T-helper 2 cell treated with Interferon-gamma antibody and Interleukin-4, amounts not matched to agents 5 μg/mL and 100 μg/mL, for 36 hours (primary cell): Measurements from ENCODE around the gene C1GALT1.
"Not testable (repeated sequence)": the region's sequence is repeated elsewhere in the genome, so short reads cannot be mapped to it uniquely, and the experiment has no call there.

Experiments used
- DNase-seq: peaks from one replicate; pipeline ENCODE4 v3.0.0; 2021; ENCODE audit warnings: low spot score
- H3K27ac Mint-ChIP-seq: one replicate; pipeline ENCODE4 v1.8.0; 2021; ENCODE audit warnings: mild to moderate bottlenecking, mixed read lengths
- H3K27me3 Mint-ChIP-seq: one replicate; pipeline ENCODE4 v1.8.0; 2021; ENCODE audit warnings: low read depth, mixed read lengths
- H3K36me3 Mint-ChIP-seq: one replicate; pipeline ENCODE4 v1.8.0; 2021; ENCODE audit warnings: low read depth, mixed read lengths
- H3K4me1 Mint-ChIP-seq: one replicate; pipeline ENCODE4 v1.8.0; 2021; ENCODE audit warnings: low read depth, mixed read lengths
- H3K4me3 Mint-ChIP-seq: one replicate; pipeline ENCODE4 v1.8.0; 2022; ENCODE audit warnings: mild to moderate bottlenecking, moderate library complexity, mixed read lengths
- H3K9me3 Mint-ChIP-seq: one replicate; pipeline ENCODE4 v1.8.0; 2021; ENCODE audit warnings: mixed read lengths

Gene C1GALT1

DNA sequence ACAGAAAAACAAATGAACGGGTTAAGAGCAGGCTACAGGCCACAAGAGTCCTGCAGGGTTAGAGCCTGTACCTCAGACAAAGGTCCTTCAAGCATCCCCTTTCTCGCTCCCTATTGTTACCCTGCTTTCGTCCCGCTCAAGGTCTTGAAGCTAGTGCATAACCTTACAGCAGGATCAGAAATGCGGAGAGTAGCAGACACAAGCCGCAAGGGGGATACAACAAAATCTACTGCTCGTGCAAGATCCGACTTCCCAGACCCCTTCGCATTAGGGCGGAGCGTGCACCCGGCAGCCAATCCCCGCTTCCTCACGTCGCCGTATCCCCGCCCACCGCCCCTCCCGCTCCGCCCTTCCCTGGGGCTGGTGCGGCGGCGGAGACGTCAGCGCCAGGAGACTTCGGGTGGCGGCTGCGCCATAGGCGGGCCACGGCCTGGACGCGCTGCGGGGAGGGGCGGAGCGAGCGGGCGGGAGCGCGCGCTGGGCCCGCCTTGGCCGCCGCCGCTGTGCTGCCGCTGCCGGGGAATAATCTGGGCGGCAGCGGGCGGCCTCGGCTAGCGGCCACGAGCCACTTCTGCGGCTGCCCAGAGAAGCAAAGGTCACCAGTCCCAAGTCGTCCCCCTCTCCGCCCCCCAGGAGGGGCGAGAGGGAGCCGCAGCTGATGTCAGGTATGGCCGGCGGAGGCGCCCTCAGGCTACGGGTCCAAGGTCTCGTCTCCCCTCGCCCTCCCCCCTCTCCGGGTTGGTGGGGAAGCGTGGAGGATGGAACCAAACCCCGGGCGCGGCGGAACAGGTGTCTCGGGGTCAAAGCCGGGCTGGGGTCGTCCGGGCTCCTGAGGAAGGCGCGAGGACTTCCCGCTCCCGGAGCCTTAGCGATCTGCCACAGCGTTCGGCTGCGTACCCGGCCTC lies at the start of gene C1GALT1:
C1GALT1 (plus strand) TSS at position 389 of the 905 bp plus-strand sequence. CDS start 51,776 bp downstream, outside the sequence.
- H3K27ac Mint-ChIP-seq = peak within 1 kb of the TSS; percentile 99
- peaks cover 24% of the 10 kb centered on the region for H3K4me1 Mint-ChIP-seq
- H3K36me3 Mint-ChIP-seq = peaks cover 20% of the 10 kb centered on the region
- no peaks in the 10 kb centered on the region for H3K27me3 Mint-ChIP-seq
- H3K4me3 Mint-ChIP-seq = peak within 1 kb of the TSS; percentile 99
- H3K9me3 Mint-ChIP-seq = no peaks in the 10 kb centered on the region
- DNase-seq = peak; percentile 95

DNA sequence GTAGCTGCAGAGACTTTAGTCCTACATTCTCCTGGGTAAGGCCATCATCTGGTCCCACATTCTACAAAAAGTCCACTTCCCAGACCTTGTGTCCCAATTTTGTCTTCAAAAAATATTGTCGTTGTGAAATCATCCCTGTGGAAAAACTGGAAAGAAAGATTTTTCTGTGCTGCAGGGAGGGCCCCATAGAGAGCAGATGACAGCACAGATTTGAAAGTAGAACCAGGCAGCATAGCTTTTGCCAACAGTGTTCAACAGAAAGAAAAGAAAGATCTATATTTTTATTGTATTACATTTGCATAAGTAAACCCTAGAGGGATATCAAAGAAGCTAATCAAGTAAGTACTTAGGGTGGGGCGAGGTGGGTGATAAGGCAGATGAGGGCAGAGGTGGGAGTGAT lies 48.3 kb upstream of the C1GALT1 start:
- no peak for DNase-seq
- Mint-ChIP-seq H3K27me3 (peaks cover 15% of the 10 kb centered on the region), H3K36me3 (peaks cover 1% of the 10 kb centered on the region), H3K9me3 (peaks cover 10% of the 10 kb centered on the region), H3K4me3 (no peak overlapping the region), H3K4me1 (peaks cover 10% of the 10 kb centered on the region), H3K27ac (no peak overlapping the region)

DNA sequence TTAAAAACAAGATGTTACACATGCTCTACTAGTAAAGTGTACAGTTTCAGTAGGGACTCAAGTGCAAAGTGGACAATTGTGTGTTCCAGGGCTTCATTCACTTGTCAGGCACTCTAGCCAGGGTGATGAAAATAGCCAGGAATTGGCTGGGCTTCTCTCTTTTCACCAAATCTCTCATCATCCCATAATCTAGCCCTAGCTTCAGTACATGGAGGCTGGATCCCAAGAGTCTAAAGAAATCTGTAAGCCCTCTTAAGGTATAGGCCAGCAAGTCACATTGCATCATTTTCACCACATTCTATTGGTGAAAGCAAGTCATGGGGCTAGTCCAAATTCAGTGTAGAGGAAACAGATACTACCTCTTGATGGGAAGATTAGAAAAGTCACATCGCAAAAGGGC lies 47.3 kb upstream of the C1GALT1 start:
- Mint-ChIP-seq H3K4me1 (peaks cover 10% of the 10 kb centered on the region), H3K4me3 (no peak overlapping the region), H3K27ac (no peak overlapping the region)

DNA sequence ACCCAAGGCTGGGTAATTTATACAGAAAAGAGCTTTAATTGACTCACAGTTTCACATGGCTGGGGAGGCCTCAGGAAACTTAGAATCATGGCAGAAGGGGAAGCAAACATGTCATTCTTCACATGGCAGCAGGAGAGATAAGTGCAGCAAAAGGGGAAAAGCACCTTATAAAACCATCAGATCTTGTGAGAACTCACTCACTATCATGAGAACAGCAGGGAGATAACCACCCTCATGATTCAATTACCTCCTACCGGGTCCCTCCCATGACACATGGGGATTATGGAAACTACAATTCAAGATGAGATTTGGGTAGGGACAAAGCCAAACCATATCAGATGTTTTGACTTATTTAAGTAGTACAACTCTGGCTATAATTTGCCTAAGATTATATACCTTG lies 46.4 kb upstream of the C1GALT1 start:
- DNase-seq, H3K4me1 Mint-ChIP-seq, H3K4me3 Mint-ChIP-seq, H3K27ac Mint-ChIP-seq, H3K9me3 Mint-ChIP-seq, H3K36me3 Mint-ChIP-seq: not testable (repeated sequence)
- H3K27me3 Mint-ChIP-seq = peaks cover 15% of the 10 kb centered on the region

More for the DNA sequence above, 47.3 kb upstream of the C1GALT1 start:
- H3K9me3 Mint-ChIP-seq = peaks cover 10% of the 10 kb centered on the region
- H3K27me3 Mint-ChIP-seq = peaks cover 11% of the 10 kb centered on the region
- DNase-seq = no peak
- H3K36me3 Mint-ChIP-seq = peaks cover 1% of the 10 kb centered on the region

DNA sequence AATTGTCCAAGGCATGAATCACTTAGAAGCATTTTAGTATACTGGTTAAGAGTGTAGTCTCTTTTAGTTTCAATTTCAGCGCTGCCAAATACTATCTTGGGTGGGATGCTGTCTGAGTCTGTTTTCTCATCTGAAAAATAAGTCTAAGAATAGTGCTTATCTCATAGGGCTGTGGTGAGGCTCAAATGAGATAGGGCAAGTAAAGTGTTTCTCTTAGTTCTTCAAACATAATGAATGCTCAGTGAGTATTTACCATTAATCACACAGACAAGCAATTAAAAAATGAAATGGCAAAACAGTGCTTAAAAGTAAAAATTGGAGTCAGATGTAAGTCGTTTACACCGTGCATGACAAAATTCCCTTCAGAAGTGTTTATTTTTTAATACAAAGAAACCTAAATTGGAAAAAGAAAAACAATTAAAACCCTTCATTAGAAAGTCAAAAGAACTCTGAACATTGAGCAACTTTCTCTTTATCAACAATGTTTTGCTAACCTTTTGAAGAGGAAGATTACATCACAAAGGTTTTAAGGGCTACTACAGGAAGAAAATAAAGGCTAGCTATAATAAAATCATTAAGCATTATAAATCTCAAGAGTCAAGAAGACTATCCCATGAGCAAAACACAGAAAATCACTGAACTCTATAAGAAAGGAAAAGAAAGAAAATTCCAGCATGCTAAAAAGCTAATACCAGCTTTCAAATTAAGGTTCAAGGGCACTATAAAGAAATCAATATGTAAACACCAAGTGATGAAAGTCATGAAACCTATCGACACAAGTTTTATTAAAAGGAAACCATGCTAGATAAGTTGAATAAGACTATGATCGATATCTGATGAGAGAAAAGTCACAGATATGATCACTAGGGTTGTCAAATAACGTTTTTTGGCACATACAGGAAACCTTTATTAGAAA lies 45.6 kb upstream of the C1GALT1 start:
- H3K36me3 Mint-ChIP-seq = peaks cover 1% of the 10 kb centered on the region
- H3K4me3 Mint-ChIP-seq = no peak overlapping the region
- H3K27ac Mint-ChIP-seq = no peak overlapping the region
- peaks cover 18% of the 10 kb centered on the region for H3K27me3 Mint-ChIP-seq
- peaks cover 10% of the 10 kb centered on the region for H3K9me3 Mint-ChIP-seq
- DNase-seq = no peak
- peaks cover 10% of the 10 kb centered on the region for H3K4me1 Mint-ChIP-seq

DNA sequence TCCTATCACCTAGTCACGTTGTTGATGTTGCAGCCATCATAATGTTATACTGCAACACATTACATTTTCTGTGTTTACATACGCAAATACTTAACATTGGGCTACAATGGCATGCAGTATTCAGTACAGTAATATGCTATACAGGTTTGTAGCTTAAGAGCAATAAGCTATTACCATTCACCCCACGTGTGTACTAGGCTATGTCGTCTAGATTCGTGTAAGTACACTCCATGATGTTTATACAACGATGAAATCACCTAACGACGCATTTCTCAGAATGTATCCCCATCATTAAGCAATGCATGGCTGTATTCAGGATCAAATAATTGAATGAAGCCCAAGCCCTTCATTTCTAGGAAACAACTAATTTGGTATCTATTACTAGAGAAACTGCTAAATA lies 43.4 kb upstream of the C1GALT1 start:
- peaks cover 17% of the 10 kb centered on the region for H3K27me3 Mint-ChIP-seq
- no peak for DNase-seq
- H3K36me3 Mint-ChIP-seq = peaks cover 1% of the 10 kb centered on the region
- no peak overlapping the region for H3K4me3 Mint-ChIP-seq
- H3K27ac Mint-ChIP-seq = no peak overlapping the region
- peaks cover 23% of the 10 kb centered on the region for H3K9me3 Mint-ChIP-seq
- peaks cover 10% of the 10 kb centered on the region for H3K4me1 Mint-ChIP-seq

DNA sequence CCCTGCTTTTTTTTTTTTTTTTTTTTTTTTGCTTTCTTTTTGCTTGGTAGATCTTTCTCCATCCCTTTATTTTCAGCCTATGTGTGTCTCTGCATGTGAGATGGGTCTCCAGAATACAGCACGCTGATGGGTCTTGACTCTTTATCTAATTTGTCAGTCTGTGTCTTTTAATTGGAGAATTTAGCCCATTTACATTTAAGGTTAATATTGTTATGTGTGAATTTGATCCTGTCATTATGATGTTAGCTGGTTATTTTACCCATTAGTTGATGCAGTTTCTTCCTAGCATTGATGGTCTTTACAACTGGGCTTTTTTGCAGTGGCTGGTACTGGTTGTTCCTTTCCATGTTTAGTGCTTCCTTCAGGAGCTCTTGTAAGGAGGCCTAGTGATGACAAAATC lies 38.9 kb upstream of the C1GALT1 start:
- not testable (repeated sequence) for H3K27ac Mint-ChIP-seq, H3K36me3 Mint-ChIP-seq, H3K4me3 Mint-ChIP-seq, DNase-seq, H3K4me1 Mint-ChIP-seq
- Mint-ChIP-seq H3K9me3 (peaks cover 28% of the 10 kb centered on the region), H3K27me3 (peaks cover 17% of the 10 kb centered on the region)

DNA sequence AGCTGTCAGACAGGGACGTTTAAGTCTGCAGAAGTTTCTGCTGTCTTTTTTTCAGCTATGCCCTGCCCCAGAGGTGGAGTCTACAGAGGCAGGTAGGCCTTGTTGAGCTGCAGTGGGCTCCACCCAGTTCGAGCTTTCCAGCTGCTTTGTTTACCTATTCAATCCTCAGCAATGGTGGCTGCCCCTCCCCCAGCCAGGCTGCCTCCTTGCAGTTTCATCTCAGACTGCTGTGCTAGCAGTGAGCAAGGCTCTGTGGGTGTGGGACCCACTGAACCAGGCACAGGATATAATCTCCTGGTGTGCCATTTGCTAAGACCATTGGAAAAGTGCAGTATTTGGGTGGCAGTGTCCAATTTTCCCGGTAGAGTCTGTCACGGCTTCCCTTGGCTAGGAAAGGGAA lies 37.2 kb upstream of the C1GALT1 start:
- DNase-seq, H3K4me3 Mint-ChIP-seq, H3K36me3 Mint-ChIP-seq, H3K4me1 Mint-ChIP-seq, H3K27ac Mint-ChIP-seq: not testable (repeated sequence)
- peaks cover 15% of the 10 kb centered on the region for H3K27me3 Mint-ChIP-seq
- peaks cover 28% of the 10 kb centered on the region for H3K9me3 Mint-ChIP-seq

DNA sequence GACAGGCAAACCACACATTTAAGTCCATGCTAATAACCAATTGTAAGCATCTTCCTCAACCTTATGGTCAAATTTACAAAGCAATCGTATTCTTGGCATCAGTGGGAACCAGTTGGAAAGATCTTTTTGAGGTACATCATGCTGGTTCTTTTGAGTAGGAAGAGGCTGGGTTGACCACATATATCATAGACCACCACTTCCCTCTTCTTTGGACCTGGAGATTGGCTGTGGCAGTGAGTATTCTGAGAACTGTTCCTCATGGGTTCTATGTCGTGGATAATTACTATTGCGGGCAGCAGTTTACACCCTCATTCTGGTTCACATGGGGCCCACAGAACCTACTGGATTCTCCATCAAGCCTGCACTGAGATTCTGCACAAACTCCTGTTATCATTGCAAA lies 35.5 kb upstream of the C1GALT1 start:
- peaks cover 5% of the 10 kb centered on the region for H3K36me3 Mint-ChIP-seq
- no peak overlapping the region for H3K4me3 Mint-ChIP-seq
- H3K27me3 Mint-ChIP-seq = peaks cover 9% of the 10 kb centered on the region
- H3K4me1 Mint-ChIP-seq = peaks cover 11% of the 10 kb centered on the region
- no peak overlapping the region for H3K27ac Mint-ChIP-seq
- peaks cover 28% of the 10 kb centered on the region for H3K9me3 Mint-ChIP-seq
- DNase-seq = no peak

DNA sequence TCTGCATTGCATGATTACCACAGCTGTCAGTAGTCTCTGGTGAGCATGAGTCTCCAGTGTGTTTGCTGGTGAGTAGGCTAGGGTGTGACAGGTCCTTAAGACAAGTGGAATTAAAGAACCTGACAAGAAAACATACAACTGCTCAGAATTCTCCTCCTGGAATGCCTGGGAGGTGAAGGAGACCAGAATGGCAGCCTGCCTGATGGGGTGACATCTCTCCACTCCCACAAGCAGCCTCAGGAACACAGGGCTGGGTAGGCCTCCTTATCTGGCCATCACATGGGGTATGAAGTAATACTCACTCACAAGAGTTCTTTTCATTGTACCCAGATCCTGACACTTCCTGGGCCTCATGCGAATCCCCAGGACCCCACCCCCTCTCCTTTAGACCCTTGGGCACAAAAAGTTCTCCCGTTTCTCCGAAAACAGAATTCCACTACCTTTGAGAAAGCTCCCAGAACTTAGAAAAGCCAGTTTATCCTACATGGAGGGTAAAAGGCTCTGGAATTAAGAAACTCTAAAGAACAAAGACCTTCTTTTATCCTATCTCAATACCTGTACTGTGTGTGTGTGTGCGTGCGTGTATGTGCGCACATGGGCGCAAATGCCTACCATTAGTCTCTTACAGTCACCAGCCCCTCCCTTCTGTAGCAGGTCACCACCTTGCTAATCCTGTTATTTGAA lies 33.4 kb upstream of the C1GALT1 start:
- H3K9me3 Mint-ChIP-seq = peaks cover 29% of the 10 kb centered on the region
- no peak overlapping the region for H3K27ac Mint-ChIP-seq
- no peak overlapping the region for H3K4me3 Mint-ChIP-seq
- H3K36me3 Mint-ChIP-seq = peaks cover 11% of the 10 kb centered on the region
- peaks cover 13% of the 10 kb centered on the region for H3K4me1 Mint-ChIP-seq
- peaks cover 2% of the 10 kb centered on the region for H3K27me3 Mint-ChIP-seq
- DNase-seq = no peak

DNA sequence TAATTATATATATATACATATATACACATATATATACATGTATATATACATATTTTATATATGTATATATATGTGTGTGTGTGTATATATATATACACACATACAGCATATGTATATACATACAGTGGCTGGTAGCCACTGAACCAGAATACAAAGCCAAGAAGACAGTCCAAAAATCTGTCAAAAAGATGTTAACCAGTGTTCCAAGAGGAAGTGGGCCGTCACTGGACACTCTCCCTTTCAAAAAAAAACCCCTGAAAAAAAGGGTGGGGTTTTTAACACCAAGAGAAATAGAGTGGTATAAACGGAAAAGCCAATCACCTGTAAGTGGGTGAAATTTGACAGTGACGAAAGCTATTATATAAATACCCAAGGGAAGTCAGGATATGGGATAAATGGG lies 31.1 kb upstream of the C1GALT1 start:
- Mint-ChIP-seq H3K9me3 (peaks cover 36% of the 10 kb centered on the region), H3K27me3 (no peaks in the 10 kb centered on the region), H3K27ac (no peak overlapping the region), H3K4me1 (peaks cover 17% of the 10 kb centered on the region), H3K36me3 (peaks cover 21% of the 10 kb centered on the region), H3K4me3 (no peak overlapping the region)
- no peak for DNase-seq

DNA sequence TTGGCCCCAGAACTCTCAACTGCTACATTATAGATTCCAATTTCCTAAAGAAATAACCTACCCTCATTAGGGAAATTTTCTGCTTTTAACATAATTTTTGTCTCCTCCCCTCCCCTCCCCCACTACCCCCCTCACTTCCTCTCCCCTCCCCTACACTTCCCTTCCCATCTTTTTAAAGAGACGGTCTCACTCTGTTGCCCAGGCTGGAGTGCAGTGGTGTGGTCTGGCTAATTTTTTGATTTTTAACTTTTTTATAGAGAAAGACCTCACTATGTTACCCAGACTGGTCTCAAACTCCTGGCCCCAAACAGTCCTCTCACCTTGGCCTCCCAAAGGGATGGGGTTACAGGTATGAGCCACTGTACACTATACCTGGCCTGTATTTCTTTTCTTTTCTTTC lies 30.5 kb upstream of the C1GALT1 start:
- peaks cover 31% of the 10 kb centered on the region for H3K9me3 Mint-ChIP-seq
- no peaks in the 10 kb centered on the region for H3K27me3 Mint-ChIP-seq
- no peak for DNase-seq
- no peak overlapping the region for H3K4me3 Mint-ChIP-seq
- peaks cover 24% of the 10 kb centered on the region for H3K36me3 Mint-ChIP-seq
- H3K27ac Mint-ChIP-seq = no peak overlapping the region
- H3K4me1 Mint-ChIP-seq = peaks cover 22% of the 10 kb centered on the region

DNA sequence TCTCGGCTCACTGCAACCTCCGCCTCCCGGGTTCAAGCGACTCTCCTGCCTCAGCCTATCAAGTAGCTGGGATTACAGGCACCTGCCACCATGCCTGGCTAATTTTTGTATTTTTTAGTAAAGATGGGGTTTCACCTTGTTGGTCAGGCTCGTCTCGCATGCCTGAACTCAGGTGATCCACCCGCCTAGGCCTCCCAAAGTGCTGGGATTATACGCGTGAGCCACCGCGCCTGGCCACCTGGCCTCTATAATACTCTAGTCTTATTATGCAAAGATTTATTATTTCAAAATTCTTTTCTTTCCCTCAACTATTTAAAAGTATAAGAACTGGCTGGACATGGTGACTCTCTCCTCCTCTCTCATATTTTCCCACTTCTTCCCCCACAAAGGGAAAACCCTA lies 30.0 kb upstream of the C1GALT1 start:
- Mint-ChIP-seq H3K27ac (no peak overlapping the region), H3K4me3 (no peak overlapping the region), H3K9me3 (peaks cover 31% of the 10 kb centered on the region), H3K36me3 (peaks cover 25% of the 10 kb centered on the region), H3K4me1 (peaks cover 26% of the 10 kb centered on the region), H3K27me3 (no peaks in the 10 kb centered on the region)
- no peak for DNase-seq
